CD14-positive monocyte (primary cell): ENCODE measurements around the gene ERF. TPM values are rescaled to one million over a fixed set of nuclear protein-coding genes. Genes with fewer than 3 reads are reported as not detected.

Source experiments
- DNase-seq, 3 donors: peaks; one replicate each; pipeline ENCODE4 v3.0.0-alpha.2; 2011 to 2022
- H2AFZ ChIP-seq: 2 replicates; pipeline ENCODE4 v1.6.0; 2012; ENCODE audit warnings: mild to moderate bottlenecking, low read depth, low read length, inconsistent platforms; ENCODE audit not compliant: insufficient read depth, poor library complexity, severe bottlenecking
- H3K27ac ChIP-seq, 2 donors: 1 replicate in 1 of 2; 2 replicates in 1 of 2; pipeline ENCODE4 v1.5.1; 2012 to 2013; ENCODE audit warnings: low read length in 2 of 2, control low read depth in 1 of 2, inconsistent platforms in 1 of 2, low read depth in 1 of 2, mild to moderate bottlenecking in 1 of 2
- H3K27me3 ChIP-seq, 2 donors: one replicate each; pipeline versions ENCODE4 v1.6.0 to v1.6.1; 2011 to 2013; ENCODE audit warnings: low read length in 2 of 2; ENCODE audit not compliant: control insufficient read depth in 2 of 2, insufficient read depth in 2 of 2
- H3K36me3 ChIP-seq, 2 donors: replicated peaks in 1 of 2; 1 replicate in 1 of 2; 2 replicates in 1 of 2; pipeline versions ENCODE4 v1.5.1 to v1.6.1; 2012 to 2013; ENCODE audit warnings: low read length in 2 of 2, control low read depth in 1 of 2, inconsistent platforms in 1 of 2, mild to moderate bottlenecking in 1 of 2; ENCODE audit not compliant: insufficient read depth in 2 of 2, control insufficient read depth in 1 of 2
- H3K4me1 ChIP-seq, 2 donors: 1 replicate in 1 of 2; 2 replicates in 1 of 2; pipeline versions ENCODE4 v1.5.1 to v1.6.1; 2012 to 2013; ENCODE audit warnings: low read length in 2 of 2, control low read depth in 1 of 2, inconsistent platforms in 1 of 2, mild to moderate bottlenecking in 1 of 2, moderate library complexity in 1 of 2; ENCODE audit not compliant: insufficient read depth in 2 of 2, control insufficient read depth in 1 of 2
- H3K4me2 ChIP-seq: replicated peaks from 2 replicates; pipeline ENCODE3; 2012; ENCODE audit warnings: low read length, moderate library complexity, mild to moderate bottlenecking; ENCODE audit not compliant: poor library complexity, severe bottlenecking; ENCODE audit errors: extremely low read depth
- H3K4me3 ChIP-seq, 3 experiments: fragments of 200-600 bp in 1 of 3; sonication (generic) in 1 of 3; replicated peaks in 1 of 3; 1 replicate in 2 of 3; 2 replicates in 1 of 3; pipeline ENCODE4 v1.5.1; 2011 to 2013; ENCODE audit warnings: low read length in 3 of 3, mild to moderate bottlenecking in 3 of 3, control low read depth in 2 of 3, low read depth in 2 of 3, inconsistent platforms in 1 of 3, moderate library complexity in 1 of 3
- H3K79me2 ChIP-seq: 2 replicates; pipeline ENCODE4 v1.6.0; 2012; ENCODE audit warnings: mild to moderate bottlenecking, control low read depth, inconsistent platforms, low read length, moderate library complexity; ENCODE audit not compliant: insufficient read depth
- H3K9ac ChIP-seq: 2 replicates; pipeline ENCODE4 v1.6.0; 2017; ENCODE audit warnings: low read length, mild to moderate bottlenecking; ENCODE audit not compliant: insufficient read depth, poor library complexity, severe bottlenecking
- H3K9me3 ChIP-seq, 2 donors: replicated peaks in 1 of 2; 1 replicate in 1 of 2; 2 replicates in 1 of 2; pipeline versions ENCODE4 v1.5.1 to v1.6.1; 2012 to 2013; ENCODE audit warnings: low read length in 2 of 2, control low read depth in 1 of 2; ENCODE audit not compliant: control insufficient read depth in 1 of 2, insufficient read depth in 1 of 2
- H4K20me1 ChIP-seq: 2 replicates; pipeline ENCODE4 v1.6.0; 2012; ENCODE audit warnings: mild to moderate bottlenecking, low read length, control low read depth, moderate library complexity; ENCODE audit not compliant: insufficient read depth
- H3K27ac Mint-ChIP-seq, 7 donors: one replicate each; pipeline ENCODE4 v1.8.0; 2020; ENCODE audit warnings: mild to moderate bottlenecking in 7 of 7, mixed read lengths in 7 of 7, moderate library complexity in 6 of 7, inconsistent platforms in 2 of 7
- H3K27me3 Mint-ChIP-seq, 3 donors: one replicate each; pipeline ENCODE4 v1.8.0; 2021 to 2022; ENCODE audit warnings: low read depth in 3 of 3, mild to moderate bottlenecking in 3 of 3, mixed read lengths in 3 of 3, moderate library complexity in 3 of 3, inconsistent platforms in 1 of 3
- H3K36me3 Mint-ChIP-seq, 2 donors: one replicate each; pipeline ENCODE4 v1.8.0; 2020; ENCODE audit warnings: mixed read lengths in 2 of 2, inconsistent platforms in 1 of 2, mild to moderate bottlenecking in 1 of 2
- H3K4me1 Mint-ChIP-seq: one replicate; pipeline ENCODE4 v1.8.0; 2020; ENCODE audit warnings: mild to moderate bottlenecking, mixed read lengths
- H3K4me3 Mint-ChIP-seq, 2 donors: one replicate each; pipeline ENCODE4 v1.8.0; 2020; ENCODE audit warnings: mild to moderate bottlenecking in 2 of 2, mixed read lengths in 2 of 2, moderate library complexity in 1 of 2
- H3K9me3 Mint-ChIP-seq, 7 donors: one replicate each; pipeline ENCODE4 v1.8.0; 2020 to 2022; ENCODE audit warnings: mixed read lengths in 7 of 7, mild to moderate bottlenecking in 6 of 7, moderate library complexity in 6 of 7, inconsistent platforms in 2 of 7
- CTCF ChIP-seq: fragments of 200-600 bp; IDR thresholded peaks from one replicate; pipeline ENCODE4 v1.8.0; 2022; ENCODE audit warnings: antibody characterized with exemption, mild to moderate bottlenecking
- WGBS: methylation state at CpG from one replicate; pipeline ENCODE4 v1.1.5; 2013; ENCODE audit warnings: missing lambda C conversion rate; ENCODE audit not compliant: insufficient coverage; 5-methylcytosine and 5-hydroxymethylcytosine counted together
- intact Hi-C, 2 donors: fragments of 100-400 bp; cut with micrococcal nuclease; formaldehyde crosslinking; loops; one replicate each; pipeline versions ENCODE4 v1.15.0 to v1.15.1; 2023
- polyA plus RNA-seq, 3 donors: library from polyadenylated mRNA; depleted of rRNA in 1 of 3; unstranded in 2 of 3; stranded (reverse) in 1 of 3; fragments of 300-500 nt in 2 of 3; fragments of >200 nt in 1 of 3; fragmentation: Illumina TruSeq in 2 of 3; gene quantifications; 1 replicate in 2 of 3; 2 replicates in 1 of 3; pipeline ENCODE4 v1.2.3, GENCODE V29; 2012 to 2021

Gene ERF
- polyA plus RNA-seq, 3 donors = 2.3 to 42.6 (median 3.4) TPM

- H2AFZ ChIP-seq = no peak overlapping the region
- peaks cover 0 to 5% (median 2%) of the 10 kb centered on the region in 3 donors for H3K27me3 Mint-ChIP-seq
- H3K36me3 ChIP-seq = peaks cover 17 to 20% of the 10 kb centered on the region in 2 donors
- H3K27me3 ChIP-seq = no peaks in the 10 kb centered on the region
- H3K4me1 Mint-ChIP-seq = peaks cover 41% of the 10 kb centered on the region
- no peak overlapping the region for H3K27ac ChIP-seq
- no peak overlapping the region for H3K4me3 ChIP-seq
- no peak for TF ChIP-seq CTCF
- peaks cover 18 to 23% of the 10 kb centered on the region in 2 donors for H3K36me3 Mint-ChIP-seq
- H4K20me1 ChIP-seq = peaks cover 61% of the 10 kb centered on the region
- no peak overlapping the region for H3K4me2 ChIP-seq
- no peak overlapping the region for H3K4me3 Mint-ChIP-seq
- H3K9me3 Mint-ChIP-seq = no peaks in the 10 kb centered on the region
- peaks cover 63 to 82% of the 10 kb centered on the region in 2 donors for H3K4me1 ChIP-seq
- H3K9me3 ChIP-seq = no peaks in the 10 kb centered on the region
- peak overlapping the region; percentile 46 for H3K9ac ChIP-seq
- peaks cover 60% of the 10 kb centered on the region for H3K79me2 ChIP-seq
- intact Hi-C loops = loop anchor here (5.0 to 10.0 kb wide), 5 partner anchors 42 to 152 kb away; partner anchors contain the start of genes GSK3A (in 2 of the 2) and POU2F2 (in 2 of the 2)
- 0% methylated on average over 73 of the region's 76 CpGs for WGBS
- H3K27ac Mint-ChIP-seq = no peak overlapping the region
- DNase-seq = peak; percentile 73 to 82 (median 73)
Observed at GRCh38 chr19:42284066-42284501, 29.2 kb upstream of the ERF start.

- Histone ChIP-seq H3K79me2 (peaks cover 64% of the 10 kb centered on the region), H3K4me3 (peak overlapping the region; percentile 39 to 76 (median 60)), H3K4me2 (peak overlapping the region; percentile 75), H3K36me3 (peaks cover 10 to 14% of the 10 kb centered on the region in 2 donors), H4K20me1 (peaks cover 61% of the 10 kb centered on the region), H3K9me3 (no peaks in the 10 kb centered on the region), H3K27me3 (no peaks in the 10 kb centered on the region), H3K27ac (peak overlapping the region; percentile 63 to 89), H3K9ac (peak overlapping the region; percentile 71), H2AFZ (no peak overlapping the region), H3K4me1 (peaks cover 65 to 85% of the 10 kb centered on the region in 2 donors)
- no peak for TF ChIP-seq CTCF
- H3K9me3 Mint-ChIP-seq = no peaks in the 10 kb centered on the region
- peaks cover 17 to 19% of the 10 kb centered on the region in 2 donors for H3K36me3 Mint-ChIP-seq
- DNase-seq = peak; percentile 89 to 92 (median 90)
- peaks cover 47% of the 10 kb centered on the region for H3K4me1 Mint-ChIP-seq
- 1% methylated on average over 44 of the region's 74 CpGs for WGBS
- H3K27ac Mint-ChIP-seq = no peak overlapping the region
- peaks cover 0 to 5% (median 2%) of the 10 kb centered on the region in 3 donors for H3K27me3 Mint-ChIP-seq
- intact Hi-C loops = loop anchor here (2.0 to 10.0 kb wide), 6 partner anchors 15 to 151 kb away; partner anchors contain the start of genes CIC (in 2 of the 2), GSK3A (in 2 of the 2) and POU2F2 (in 2 of the 2)
- no peak overlapping the region for H3K4me3 Mint-ChIP-seq
Observed at GRCh38 chr19:42283188-42284065, 28.5 kb upstream of the ERF start.
